ENCODE results near the gene HEPACAM.

Gene HEPACAM

DNA sequence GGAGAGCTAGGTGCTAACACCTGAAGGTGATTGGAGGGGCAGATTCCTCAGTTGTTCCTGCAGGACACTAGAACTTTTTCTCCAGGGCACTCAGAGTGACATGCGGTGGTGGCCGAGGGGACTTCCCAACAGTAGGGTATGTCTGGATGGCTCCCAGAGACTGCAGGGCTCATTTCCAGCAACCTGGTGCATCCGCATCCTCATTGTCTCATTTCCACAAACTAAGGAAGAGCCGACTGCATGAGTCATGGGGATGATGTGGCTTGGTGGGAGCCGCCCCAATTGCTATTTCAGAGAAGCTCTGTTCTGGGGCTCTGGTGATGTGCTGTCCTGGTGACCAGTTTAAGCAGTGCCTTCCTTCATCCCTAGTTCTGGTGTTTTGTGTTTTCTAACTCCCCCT, 35.4 kb downstream of the HEPACAM start:
- Histone ChIP-seq H3K4me3 (ENCODE audit: low read length) (no peak overlapping the region), H3K36me3 (replicated peaks; ENCODE audit: low read depth, low read length) (no peaks in the 10 kb centered on the region), H3K9ac (ENCODE audit: low read length) (no peak overlapping the region)

DNA sequence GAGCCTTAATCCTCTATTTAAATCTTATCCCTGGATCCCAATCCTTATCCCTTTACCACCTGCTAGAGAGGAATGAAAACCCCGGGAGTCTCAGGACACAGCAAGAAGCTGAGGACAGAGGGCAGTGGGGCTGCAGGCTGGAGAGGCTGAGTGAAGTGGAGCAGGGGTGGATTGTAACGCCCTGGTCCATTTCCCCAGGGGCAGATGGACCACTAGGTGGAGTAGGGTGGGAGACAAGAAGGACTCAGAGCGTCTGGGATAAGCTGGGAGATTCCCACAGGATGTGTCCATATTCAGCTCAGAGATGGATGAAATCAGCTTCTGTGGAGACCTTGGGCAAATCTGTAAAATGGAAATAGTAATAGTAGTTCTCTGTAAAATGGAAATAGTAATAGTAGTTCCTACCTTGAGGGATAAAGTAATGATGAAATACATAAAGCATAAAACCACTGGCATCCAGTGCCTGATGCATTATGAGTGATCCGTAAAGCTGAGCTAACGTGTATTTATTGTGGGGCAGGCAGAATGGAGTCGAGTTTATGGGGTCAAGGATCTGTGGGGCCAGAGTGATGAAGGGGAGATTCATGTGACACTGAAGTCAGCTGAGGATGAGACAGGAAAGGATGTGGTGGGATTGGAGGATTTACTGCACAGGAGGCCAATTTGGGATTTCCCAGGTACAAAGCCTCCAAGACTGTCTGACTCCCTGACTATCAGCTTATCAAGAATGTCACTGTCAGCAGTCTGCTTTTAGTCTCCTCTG, 36.3 kb downstream of the HEPACAM start:
- Histone ChIP-seq H3K4me2 (ENCODE audit: low read length) (no peak overlapping the region), H3K4me1 (ENCODE audit: low read length) (0 out of 2 replicates have a peak, but pooled peaks cover 4% of the 10 kb centered on the region), H3K27ac (ENCODE audit: low read length) (no peak overlapping the region), H3K9ac (ENCODE audit: low read length) (no peak overlapping the region), H3K79me2 (ENCODE audit: low read length) (no peaks in the 10 kb centered on the region), H3K27me3 (ENCODE audit: low read depth, low read length) (peaks cover 43% of the 10 kb centered on the region), H4K20me1 (ENCODE audit: insufficient read depth, low read length) (no peaks in the 10 kb centered on the region), H3K9me3 (ENCODE audit: insufficient read depth, low read length) (no peaks in the 10 kb centered on the region), H3K36me3 (replicated peaks; ENCODE audit: low read depth, low read length) (no peaks in the 10 kb centered on the region), H3K4me3 (ENCODE audit: low read length) (no peak overlapping the region), H2AFZ (ENCODE audit: low read depth, low read length) (no peak overlapping the region)
- TF ChIP-seq EZH2phosphoT487 (IDR thresholded peaks at IDR 0.05; ENCODE audit: low read depth): no peak
- TF ChIP-seq, protein P1, sequence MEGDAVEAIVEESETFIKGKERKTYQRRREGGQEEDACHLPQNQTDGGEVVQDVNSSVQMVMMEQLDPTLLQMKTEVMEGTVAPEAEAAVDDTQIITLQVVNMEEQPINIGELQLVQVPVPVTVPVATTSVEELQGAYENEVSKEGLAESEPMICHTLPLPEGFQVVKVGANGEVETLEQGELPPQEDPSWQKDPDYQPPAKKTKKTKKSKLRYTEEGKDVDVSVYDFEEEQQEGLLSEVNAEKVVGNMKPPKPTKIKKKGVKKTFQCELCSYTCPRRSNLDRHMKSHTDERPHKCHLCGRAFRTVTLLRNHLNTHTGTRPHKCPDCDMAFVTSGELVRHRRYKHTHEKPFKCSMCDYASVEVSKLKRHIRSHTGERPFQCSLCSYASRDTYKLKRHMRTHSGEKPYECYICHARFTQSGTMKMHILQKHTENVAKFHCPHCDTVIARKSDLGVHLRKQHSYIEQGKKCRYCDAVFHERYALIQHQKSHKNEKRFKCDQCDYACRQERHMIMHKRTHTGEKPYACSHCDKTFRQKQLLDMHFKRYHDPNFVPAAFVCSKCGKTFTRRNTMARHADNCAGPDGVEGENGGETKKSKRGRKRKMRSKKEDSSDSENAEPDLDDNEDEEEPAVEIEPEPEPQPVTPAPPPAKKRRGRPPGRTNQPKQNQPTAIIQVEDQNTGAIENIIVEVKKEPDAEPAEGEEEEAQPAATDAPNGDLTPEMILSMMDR (IDR thresholded peaks at IDR 0.05; ENCODE audit: low read depth, low read length): no peak

More for the DNA sequence above, 35.4 kb downstream of the HEPACAM start:
- Histone ChIP-seq H3K27ac (ENCODE audit: low read length) (no peak overlapping the region), H2AFZ (ENCODE audit: low read depth, low read length) (no peak overlapping the region), H3K79me2 (ENCODE audit: low read length) (no peaks in the 10 kb centered on the region), H3K4me2 (ENCODE audit: low read length) (no peak overlapping the region), H4K20me1 (ENCODE audit: insufficient read depth, low read length) (no peaks in the 10 kb centered on the region), H3K27me3 (ENCODE audit: low read depth, low read length) (peaks cover 46% of the 10 kb centered on the region), H3K4me1 (ENCODE audit: low read length) (0 out of 2 replicates have a peak, but pooled peaks cover 4% of the 10 kb centered on the region), H3K9me3 (ENCODE audit: insufficient read depth, low read length) (no peaks in the 10 kb centered on the region)
- TF ChIP-seq, protein P1 (IDR thresholded peaks at IDR 0.05; ENCODE audit: low read depth, low read length): no peak
- no peak for TF ChIP-seq EZH2phosphoT487 (IDR thresholded peaks at IDR 0.05; ENCODE audit: low read depth)

DNA sequence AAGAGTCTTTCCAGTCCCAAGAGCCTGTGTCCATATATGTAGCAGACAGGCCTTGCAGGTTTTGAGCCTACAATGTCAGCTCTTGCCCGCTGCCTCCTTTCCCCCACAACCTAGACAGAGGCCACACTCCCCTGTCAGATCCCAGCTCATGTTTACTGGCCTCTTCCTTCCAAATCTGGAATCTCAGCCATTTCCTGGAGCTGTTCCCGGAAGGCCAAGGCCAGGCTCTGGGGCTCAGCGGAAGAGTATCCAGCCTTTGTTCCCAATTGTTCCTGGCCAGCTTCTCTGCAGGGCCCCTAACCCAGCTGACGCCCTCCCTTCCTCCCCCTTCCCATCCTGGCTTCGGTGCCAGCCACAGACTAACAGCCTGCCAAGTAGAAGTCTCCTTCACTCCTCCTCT, 37.1 kb downstream of the HEPACAM start:
- Histone ChIP-seq H3K4me3 (ENCODE audit: low read length) (no peak overlapping the region), H3K9me3 (ENCODE audit: insufficient read depth, low read length) (no peaks in the 10 kb centered on the region), H4K20me1 (ENCODE audit: insufficient read depth, low read length) (no peaks in the 10 kb centered on the region), H3K79me2 (ENCODE audit: low read length) (no peaks in the 10 kb centered on the region), H3K4me2 (ENCODE audit: low read length) (no peak overlapping the region), H2AFZ (ENCODE audit: low read depth, low read length) (no peak overlapping the region), H3K27ac (ENCODE audit: low read length) (no peak overlapping the region), H3K27me3 (ENCODE audit: low read depth, low read length) (peaks cover 43% of the 10 kb centered on the region), H3K4me1 (ENCODE audit: low read length) (0 out of 2 replicates have a peak, but pooled peaks cover 4% of the 10 kb centered on the region), H3K9ac (ENCODE audit: low read length) (no peak overlapping the region), H3K36me3 (replicated peaks; ENCODE audit: low read depth, low read length) (no peaks in the 10 kb centered on the region)
- no peak for TF ChIP-seq EZH2phosphoT487 (IDR thresholded peaks at IDR 0.05; ENCODE audit: low read depth)
- TF ChIP-seq, protein P1 (IDR thresholded peaks at IDR 0.05; ENCODE audit: low read depth, low read length): no peak

DNA sequence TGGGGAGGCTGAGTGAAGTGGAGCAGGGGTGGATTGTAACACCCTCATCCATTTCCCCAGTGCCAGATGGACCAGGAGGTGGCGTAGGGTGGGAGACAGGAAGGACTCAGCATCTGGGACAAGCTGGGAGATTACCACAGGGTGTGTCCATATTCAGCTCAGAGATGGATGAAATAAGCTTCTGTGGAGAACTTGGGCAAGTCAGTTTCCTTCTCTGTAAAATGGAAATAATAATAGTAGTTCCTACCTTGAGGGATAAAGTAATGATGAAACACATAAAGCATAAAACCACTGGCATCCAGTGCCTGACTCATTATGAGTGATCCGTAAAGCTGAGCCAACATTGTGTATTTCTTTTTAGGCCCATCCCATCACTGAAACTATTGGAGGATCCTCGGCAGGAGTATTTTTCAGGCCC, 37.6 kb downstream of the HEPACAM start:
- no peaks in the 10 kb centered on the region for H3K9me3 ChIP-seq (ENCODE audit: insufficient read depth, low read length)
- no peak overlapping the region for H3K9ac ChIP-seq (ENCODE audit: low read length)
- H3K27me3 ChIP-seq (ENCODE audit: low read depth, low read length): peaks cover 40% of the 10 kb centered on the region
- H3K36me3 ChIP-seq (replicated peaks; ENCODE audit: low read depth, low read length): no peaks in the 10 kb centered on the region
- H3K4me1 ChIP-seq (ENCODE audit: low read length): 0 out of 2 replicates have a peak, but pooled peaks cover 4% of the 10 kb centered on the region
- H2AFZ ChIP-seq (ENCODE audit: low read depth, low read length): no peak overlapping the region
- TF ChIP-seq, protein P1 (IDR thresholded peaks at IDR 0.05; ENCODE audit: low read depth, low read length): no peak
- TF ChIP-seq EZH2phosphoT487 (IDR thresholded peaks at IDR 0.05; ENCODE audit: low read depth): no peak
- H3K4me2 ChIP-seq (ENCODE audit: low read length): no peak overlapping the region
- H3K4me3 ChIP-seq (ENCODE audit: low read length): no peak overlapping the region
- H3K79me2 ChIP-seq (ENCODE audit: low read length): no peaks in the 10 kb centered on the region
- H4K20me1 ChIP-seq (ENCODE audit: insufficient read depth, low read length): no peaks in the 10 kb centered on the region
- no peak overlapping the region for H3K27ac ChIP-seq (ENCODE audit: low read length)
